HepG2 (cell line): ENCODE measurements around the gene MSX2.

Experiments
- CREB1 ChIP-seq, 2 experiments: fragments of 450-650 bp in 1 of 2; IDR thresholded peaks; 2 replicates each; pipeline ENCODE4 v1.6.1; 2016 to 2017; ENCODE audit warnings: control low read depth in 1 of 2, mild to moderate bottlenecking in 1 of 2, missing compliant biosample characterization in 1 of 2, missing genetic modification characterization in 1 of 2
- ZNF12 ChIP-seq: sonication (generic); formaldehyde crosslinking; IDR thresholded peaks from 2 replicates; pipeline ENCODE4 v1.5.0; 2020; ENCODE audit warnings: missing genetic modification reagents
- TF ChIP-seq, protein P1 (sequence below): sonication (generic); formaldehyde crosslinking; IDR thresholded peaks from 2 replicates; pipeline ENCODE4 v1.5.0; 2020; ENCODE audit warnings: mild to moderate bottlenecking, missing genetic modification reagents, moderate library complexity
- TF ChIP-seq, protein P2 (sequence below): sonication (generic); formaldehyde crosslinking; IDR thresholded peaks from 2 replicates; pipeline ENCODE4 v1.4.0; 2020; ENCODE audit warnings: missing genetic modification reagents
- TF ChIP-seq, protein P3 (sequence below): sonication (generic); formaldehyde crosslinking; conservative IDR thresholded peaks from 2 replicates; pipeline ENCODE4 v1.8.1; 2023; ENCODE audit warnings: missing genetic modification reagents
- TF ChIP-seq, protein P4 (sequence below): sonication (generic); formaldehyde crosslinking; IDR thresholded peaks from 2 replicates; pipeline ENCODE4 v1.4.0; 2020; ENCODE audit warnings: missing genetic modification reagents, mild to moderate bottlenecking, borderline replicate concordance

DNA sequence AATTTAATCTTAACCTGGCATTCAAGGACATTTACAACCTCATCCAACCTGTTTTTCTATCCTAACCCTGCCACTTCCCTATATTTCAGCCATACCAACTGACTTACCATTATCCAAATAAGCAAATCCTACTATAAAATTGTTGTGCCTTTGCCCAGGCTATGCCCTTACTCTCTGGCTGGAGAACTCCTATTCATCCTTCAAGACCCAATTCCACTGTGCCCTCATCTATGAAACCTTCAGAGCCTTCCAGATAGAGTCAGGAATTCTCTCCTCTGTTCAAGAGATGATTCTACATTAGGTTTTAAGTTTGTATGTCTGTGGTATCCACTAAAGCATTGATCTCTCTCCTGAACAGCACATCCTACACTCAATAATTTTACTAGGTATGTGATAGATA is 46.3 kb upstream of the MSX2 start:
- TF ChIP-seq ZNF12 (CRISPR knock-in tag), result no peak
- TF ChIP-seq, protein P1, sequence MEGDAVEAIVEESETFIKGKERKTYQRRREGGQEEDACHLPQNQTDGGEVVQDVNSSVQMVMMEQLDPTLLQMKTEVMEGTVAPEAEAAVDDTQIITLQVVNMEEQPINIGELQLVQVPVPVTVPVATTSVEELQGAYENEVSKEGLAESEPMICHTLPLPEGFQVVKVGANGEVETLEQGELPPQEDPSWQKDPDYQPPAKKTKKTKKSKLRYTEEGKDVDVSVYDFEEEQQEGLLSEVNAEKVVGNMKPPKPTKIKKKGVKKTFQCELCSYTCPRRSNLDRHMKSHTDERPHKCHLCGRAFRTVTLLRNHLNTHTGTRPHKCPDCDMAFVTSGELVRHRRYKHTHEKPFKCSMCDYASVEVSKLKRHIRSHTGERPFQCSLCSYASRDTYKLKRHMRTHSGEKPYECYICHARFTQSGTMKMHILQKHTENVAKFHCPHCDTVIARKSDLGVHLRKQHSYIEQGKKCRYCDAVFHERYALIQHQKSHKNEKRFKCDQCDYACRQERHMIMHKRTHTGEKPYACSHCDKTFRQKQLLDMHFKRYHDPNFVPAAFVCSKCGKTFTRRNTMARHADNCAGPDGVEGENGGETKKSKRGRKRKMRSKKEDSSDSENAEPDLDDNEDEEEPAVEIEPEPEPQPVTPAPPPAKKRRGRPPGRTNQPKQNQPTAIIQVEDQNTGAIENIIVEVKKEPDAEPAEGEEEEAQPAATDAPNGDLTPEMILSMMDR (CRISPR knock-in tag), result no peak
- TF ChIP-seq, protein P2, sequence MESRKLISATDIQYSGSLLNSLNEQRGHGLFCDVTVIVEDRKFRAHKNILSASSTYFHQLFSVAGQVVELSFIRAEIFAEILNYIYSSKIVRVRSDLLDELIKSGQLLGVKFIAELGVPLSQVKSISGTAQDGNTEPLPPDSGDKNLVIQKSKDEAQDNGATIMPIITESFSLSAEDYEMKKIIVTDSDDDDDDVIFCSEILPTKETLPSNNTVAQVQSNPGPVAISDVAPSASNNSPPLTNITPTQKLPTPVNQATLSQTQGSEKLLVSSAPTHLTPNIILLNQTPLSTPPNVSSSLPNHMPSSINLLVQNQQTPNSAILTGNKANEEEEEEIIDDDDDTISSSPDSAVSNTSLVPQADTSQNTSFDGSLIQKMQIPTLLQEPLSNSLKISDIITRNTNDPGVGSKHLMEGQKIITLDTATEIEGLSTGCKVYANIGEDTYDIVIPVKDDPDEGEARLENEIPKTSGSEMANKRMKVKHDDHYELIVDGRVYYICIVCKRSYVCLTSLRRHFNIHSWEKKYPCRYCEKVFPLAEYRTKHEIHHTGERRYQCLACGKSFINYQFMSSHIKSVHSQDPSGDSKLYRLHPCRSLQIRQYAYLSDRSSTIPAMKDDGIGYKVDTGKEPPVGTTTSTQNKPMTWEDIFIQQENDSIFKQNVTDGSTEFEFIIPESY (CRISPR knock-in tag), result no peak
- TF ChIP-seq CREB1 (IDR thresholded peaks at IDR 0.05), result no peak
- TF ChIP-seq CREB1 (CRISPR knock-in tag; IDR thresholded peaks at IDR 0.05), result no peak
- TF ChIP-seq, protein P3, sequence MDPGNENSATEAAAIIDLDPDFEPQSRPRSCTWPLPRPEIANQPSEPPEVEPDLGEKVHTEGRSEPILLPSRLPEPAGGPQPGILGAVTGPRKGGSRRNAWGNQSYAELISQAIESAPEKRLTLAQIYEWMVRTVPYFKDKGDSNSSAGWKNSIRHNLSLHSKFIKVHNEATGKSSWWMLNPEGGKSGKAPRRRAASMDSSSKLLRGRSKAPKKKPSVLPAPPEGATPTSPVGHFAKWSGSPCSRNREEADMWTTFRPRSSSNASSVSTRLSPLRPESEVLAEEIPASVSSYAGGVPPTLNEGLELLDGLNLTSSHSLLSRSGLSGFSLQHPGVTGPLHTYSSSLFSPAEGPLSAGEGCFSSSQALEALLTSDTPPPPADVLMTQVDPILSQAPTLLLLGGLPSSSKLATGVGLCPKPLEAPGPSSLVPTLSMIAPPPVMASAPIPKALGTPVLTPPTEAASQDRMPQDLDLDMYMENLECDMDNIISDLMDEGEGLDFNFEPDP, result no peak
- TF ChIP-seq, protein P4, sequence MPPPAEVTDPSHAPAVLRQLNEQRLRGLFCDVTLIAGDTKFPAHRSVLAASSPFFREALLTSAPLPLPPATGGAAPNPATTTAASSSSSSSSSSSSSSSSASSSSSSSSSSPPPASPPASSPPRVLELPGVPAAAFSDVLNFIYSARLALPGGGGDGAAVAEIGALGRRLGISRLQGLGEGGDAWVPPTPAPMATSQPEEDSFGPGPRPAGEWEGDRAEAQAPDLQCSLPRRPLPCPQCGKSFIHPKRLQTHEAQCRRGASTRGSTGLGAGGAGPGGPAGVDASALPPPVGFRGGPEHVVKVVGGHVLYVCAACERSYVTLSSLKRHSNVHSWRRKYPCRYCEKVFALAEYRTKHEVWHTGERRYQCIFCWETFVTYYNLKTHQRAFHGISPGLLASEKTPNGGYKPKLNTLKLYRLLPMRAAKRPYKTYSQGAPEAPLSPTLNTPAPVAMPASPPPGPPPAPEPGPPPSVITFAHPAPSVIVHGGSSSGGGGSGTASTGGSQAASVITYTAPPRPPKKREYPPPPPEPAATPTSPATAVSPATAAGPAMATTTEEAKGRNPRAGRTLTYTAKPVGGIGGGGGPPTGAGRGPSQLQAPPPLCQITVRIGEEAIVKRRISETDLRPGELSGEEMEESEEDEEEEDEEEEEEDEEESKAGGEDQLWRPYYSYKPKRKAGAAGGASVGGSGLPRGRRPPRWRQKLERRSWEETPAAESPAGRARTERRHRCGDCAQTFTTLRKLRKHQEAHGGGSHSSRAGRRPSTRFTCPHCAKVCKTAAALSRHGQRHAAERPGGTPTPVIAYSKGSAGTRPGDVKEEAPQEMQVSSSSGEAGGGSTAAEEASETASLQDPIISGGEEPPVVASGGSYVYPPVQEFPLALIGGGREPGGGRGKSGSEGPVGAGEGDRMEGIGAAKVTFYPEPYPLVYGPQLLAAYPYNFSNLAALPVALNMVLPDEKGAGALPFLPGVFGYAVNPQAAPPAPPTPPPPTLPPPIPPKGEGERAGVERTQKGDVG (CRISPR knock-in tag), result no peak
